HG02970 (cell line): Measurements from ENCODE around the gene MRGPRE.

Experiments
- ATAC-seq: cut with Tn5 transposase; IDR thresholded peaks from one replicate; pipeline ENCODE4 v1.9.1; 2021; ENCODE audit warnings: mild to moderate bottlenecking, moderate library complexity, moderate number of reproducible peaks; ENCODE audit not compliant: unreplicated experiment, low FRiP score

MRGPRE gene

DNA sequence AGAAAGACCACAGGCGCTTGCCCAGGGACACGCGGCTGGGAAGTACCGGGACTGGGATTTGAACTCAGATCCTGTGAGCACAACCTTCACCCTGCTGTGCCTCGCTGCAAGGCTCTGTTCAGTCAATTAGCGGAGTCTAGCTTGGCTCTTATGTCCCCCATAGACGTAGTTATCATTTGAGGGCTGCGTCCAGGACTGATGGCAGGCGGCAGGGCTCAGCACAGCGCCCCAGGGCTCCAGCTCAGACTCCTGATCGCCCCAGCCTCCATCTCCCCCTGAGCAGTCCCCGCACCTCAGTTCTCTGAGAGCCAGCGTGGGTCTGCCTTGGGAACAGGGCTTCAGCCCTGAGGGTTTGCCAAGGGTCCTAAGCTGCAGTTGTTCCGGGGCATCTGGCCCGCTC lies 33.4 kb downstream of the MRGPRE start:
- no peak for ATAC-seq

DNA sequence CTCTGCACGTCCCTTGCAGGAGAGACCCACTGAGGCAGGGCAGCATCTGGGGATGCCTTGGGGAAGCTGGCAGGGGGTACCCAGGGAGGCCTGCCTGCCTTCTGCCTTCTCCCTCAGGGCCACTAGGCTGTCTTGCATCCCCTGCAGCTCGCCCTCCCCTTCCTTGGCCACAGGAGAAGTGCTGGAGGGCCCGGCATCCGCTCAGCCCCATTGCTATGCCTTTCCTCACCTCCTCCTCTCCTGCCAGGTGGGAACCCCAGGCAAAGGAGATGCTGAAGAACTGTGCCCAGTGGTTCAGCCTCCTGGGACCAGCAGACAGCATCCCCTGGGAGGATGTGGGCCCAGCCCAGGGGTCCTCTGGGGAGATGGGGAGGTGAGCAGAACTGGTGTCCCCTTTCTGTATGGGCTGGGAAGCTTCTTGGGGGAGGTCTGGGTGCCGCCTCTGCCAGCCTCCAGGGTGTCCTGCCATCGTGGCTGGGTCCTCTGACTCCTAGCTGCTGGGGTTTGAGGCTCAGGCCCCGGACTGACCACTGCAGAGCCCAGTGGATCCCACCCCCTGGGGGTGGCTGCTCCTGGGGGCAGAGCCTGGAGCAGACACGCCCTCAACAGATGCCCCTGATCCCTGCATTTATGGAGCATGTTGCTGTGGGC lies 34.2 kb downstream of the MRGPRE start:
- no peak for ATAC-seq

- no peak for ATAC-seq
Measured at GRCh38 chr11:3197044-3197695, 35.0 kb downstream of the MRGPRE start.

- ATAC-seq: no peak
Measured at GRCh38 chr11:3196161-3197043, 35.8 kb downstream of the MRGPRE start.

DNA sequence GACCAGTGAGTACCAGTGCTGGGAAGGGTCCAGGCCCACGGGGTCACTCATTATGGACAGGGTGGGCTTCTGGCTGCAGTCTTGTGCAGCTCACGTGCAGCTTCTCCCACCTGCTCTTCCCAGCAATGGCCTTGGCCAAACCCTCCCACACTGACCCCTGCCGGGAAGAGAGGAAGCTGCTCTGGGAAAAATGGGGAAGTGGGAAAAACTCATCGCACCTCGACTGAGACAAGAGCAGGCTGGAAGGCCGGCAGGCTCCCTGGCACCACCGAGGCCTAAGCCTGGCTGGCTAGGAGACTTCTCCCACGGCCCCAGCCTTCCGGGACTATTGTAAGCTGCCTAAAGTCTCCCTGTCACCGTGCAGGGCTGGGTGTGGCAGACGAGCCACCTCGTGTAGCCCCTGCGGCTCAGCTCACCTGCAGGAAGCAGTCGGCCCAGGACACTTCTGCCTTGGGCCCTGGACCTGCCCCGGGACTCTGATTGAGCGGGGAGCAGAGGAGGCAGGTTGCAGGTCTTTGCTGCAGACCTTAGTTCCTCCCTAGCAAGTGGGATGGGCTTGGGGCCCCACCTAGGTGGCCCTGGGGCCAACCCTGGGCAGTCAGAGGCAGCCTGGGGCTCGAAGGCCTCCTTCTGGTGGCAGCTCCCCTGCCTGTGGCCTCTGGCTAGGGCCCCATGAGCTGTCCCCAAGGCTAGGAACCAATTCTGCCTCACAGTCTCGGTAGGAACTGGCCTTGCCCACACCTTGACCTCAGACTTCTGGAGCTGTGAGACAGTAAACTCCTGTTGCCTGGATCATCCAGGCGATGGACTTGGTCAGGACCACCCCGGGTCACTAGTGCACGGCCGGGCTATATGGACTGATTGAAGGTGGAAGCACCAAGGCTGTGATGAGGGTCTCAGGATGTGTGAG lies 36.7 kb downstream of the MRGPRE start:
- ATAC-seq: no peak

- ATAC-seq: no peak
Measured at GRCh38 chr11:3194016-3194816, 38.0 kb downstream of the MRGPRE start.

GRCh38 chr11:3193373-3194015 lies 38.7 kb downstream of the MRGPRE start:
- no peak for ATAC-seq

- no peak for ATAC-seq
Measured at GRCh38 chr11:3192511-3193372, 39.5 kb downstream of the MRGPRE start.

DNA sequence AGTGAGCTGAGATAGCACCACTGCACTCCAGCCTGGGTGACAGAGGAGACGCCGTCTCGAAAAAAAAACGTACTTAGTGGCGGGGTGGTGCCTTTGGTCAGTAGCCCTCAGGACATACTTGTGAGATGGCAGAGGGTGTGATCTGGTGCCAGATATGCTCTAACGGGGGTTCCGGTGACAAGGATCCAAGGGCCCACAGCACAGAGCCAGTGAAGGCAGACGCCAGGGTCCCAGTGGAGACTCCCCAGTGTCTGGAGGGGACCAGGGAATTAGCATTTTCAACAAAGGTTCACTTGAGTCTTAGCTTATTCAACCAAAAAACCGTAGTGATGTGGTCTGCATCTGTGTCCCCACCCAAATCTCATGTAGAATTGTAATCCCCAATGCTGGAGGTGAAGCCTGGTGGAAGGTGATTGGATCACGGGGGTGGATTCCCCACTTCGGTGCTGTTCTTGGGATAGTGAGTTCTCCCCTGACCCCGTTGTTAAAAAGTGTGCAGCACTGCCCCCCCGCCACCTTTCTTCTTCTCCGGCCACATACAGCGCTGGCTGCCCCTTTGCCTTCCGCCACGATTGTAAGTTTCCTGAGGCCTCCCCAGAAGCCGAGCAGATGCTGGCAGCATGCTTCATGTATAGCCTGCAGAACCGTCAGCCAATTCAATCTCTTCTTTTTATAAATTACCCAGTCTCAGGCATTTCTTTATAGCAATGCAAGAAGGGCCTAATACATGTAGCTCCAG lies 40.5 kb downstream of the MRGPRE start:
- ATAC-seq: no peak

- ATAC-seq: no peak
Measured at GRCh38 chr11:3190600-3190999, 41.6 kb downstream of the MRGPRE start.

GRCh38 chr11:3189886-3190583 lies 42.2 kb downstream of the MRGPRE start:
- ATAC-seq: no peak

- no peak for ATAC-seq
Measured at GRCh38 chr11:3189196-3189843, 42.9 kb downstream of the MRGPRE start.

DNA sequence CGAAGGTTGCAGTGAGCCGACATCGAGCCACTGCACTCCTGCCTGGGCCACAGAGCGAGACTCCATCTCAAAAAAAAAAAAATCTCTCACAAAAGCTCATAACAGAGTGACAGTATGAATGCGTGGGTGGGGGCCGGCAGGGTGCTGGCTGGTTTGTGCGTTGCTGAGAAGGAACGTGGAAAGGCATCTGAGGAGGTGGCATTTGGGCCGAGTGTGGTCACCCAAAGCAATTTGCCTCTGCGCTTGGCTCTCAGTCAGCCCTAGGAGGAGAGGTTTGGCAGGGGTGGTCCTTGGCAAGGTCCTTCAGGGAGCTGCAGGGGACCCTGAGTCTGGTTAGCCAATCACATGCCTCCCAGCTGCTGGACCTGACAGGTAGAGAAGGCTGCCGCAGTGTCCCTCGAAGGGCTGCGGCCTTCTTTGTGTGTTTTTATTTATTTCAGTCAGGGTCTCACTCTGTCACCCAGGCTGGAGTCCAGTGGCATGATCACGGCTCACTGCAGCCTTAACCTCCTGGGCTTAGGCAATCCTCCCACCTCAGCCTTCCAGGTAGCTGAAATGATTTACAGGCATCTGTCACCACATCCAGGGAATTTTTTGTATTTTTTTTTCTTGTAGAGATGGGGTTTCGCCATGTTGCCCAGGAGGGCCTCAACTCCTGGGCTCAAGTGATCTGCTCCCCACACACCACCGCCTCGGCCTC lies 43.6 kb downstream of the MRGPRE start:
- no peak for ATAC-seq

- ATAC-seq: no peak
Measured at GRCh38 chr11:3186166-3186953, 45.9 kb downstream of the MRGPRE start.

- no peak for ATAC-seq
Measured at GRCh38 chr11:3184732-3185347, 47.4 kb downstream of the MRGPRE start.
